ENCODE results near the gene PCBP3. TPM values are rescaled to one million over a fixed set of nuclear protein-coding genes. Genes with fewer than 3 reads are reported as not detected.

PCBP3 gene
- total and polyA plus RNA-seq, 2 of the 8 experiments (the other 6 are each of a cell fraction or from before 2014, with no cell fraction given): 3.5 to 6.3 TPM

DNA sequence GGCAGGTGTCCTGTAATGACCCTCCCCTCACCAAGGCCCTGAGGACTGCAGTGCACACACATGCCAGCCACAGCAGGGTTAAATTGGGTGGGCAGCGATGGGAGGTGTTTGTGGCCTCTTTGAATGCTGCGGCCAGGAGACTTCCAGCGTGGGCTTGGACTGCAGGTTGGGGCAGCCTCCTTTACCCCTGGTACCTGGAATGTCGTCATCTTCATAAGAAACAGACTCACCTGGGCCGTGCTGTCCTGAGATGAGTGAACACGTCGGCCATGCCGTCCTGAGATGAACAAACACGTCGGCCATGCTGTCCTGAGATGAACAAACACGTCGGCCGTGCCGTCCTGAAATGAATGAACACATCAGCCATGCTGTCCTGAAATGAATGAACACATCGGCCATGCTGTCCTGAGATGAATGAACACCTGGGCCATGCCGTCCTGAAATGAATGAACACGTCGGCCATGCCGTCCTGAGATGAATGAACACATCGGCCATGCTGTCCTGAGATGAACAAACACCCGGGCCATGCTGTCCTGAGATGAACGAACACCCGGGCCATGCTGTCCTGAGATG is 288.0 kb downstream of the PCBP3 start (continued):
- TF ChIP-seq EZH2 (IDR thresholded peaks at IDR 0.05; ENCODE audit: low read depth, low read length, severe bottlenecking) (no peak), ATF2 (IDR thresholded peaks at IDR 0.05; ENCODE audit: low read length) (no peak)
